Mononuclear cell (primary cell): ENCODE results near the gene CACNA2D4. TPM values are rescaled to one million over a fixed set of nuclear protein-coding genes. Genes with fewer than 3 reads are reported as not detected.
"Not testable (repeated sequence)": the region's sequence is repeated elsewhere in the genome, so short reads cannot be mapped to it uniquely, and the experiment has no call there.

Source experiments
- H3K27me3 ChIP-seq: 2 replicates; pipeline ENCODE4 v1.6.0; 2011; ENCODE audit warnings: low read length, control low read depth; ENCODE audit not compliant: insufficient read depth
- H3K4me1 ChIP-seq: 2 replicates; pipeline ENCODE4 v1.5.1; 2011; ENCODE audit warnings: mild to moderate bottlenecking, low read length, control low read depth; ENCODE audit not compliant: insufficient read depth
- H3K4me3 ChIP-seq: 2 replicates; pipeline ENCODE4 v1.5.1; 2011; ENCODE audit warnings: mild to moderate bottlenecking, low read length, moderate library complexity
- H3K9me3 ChIP-seq: 2 replicates; pipeline ENCODE4 v1.5.1; 2011; ENCODE audit warnings: low read depth, mild to moderate bottlenecking, control low read depth, low read length
- total RNA-seq: library from RNA; depleted of rRNA; stranded (reverse); fragments of >200 nt; gene quantifications from one replicate; pipeline ENCODE4 v1.2.3, GENCODE V29; 2012

The CACNA2D4 gene
- total RNA-seq, 1 donor = 17.2 TPM

- Histone ChIP-seq H3K4me3 (no peak overlapping the region), H3K9me3 (no peaks in the 10 kb centered on the region), H3K27me3 (peaks cover 10% of the 10 kb centered on the region), H3K4me1 (no peaks in the 10 kb centered on the region)
Observed at GRCh38 chr12:1826401-1826800, 92.1 kb downstream of the CACNA2D4 start.

DNA sequence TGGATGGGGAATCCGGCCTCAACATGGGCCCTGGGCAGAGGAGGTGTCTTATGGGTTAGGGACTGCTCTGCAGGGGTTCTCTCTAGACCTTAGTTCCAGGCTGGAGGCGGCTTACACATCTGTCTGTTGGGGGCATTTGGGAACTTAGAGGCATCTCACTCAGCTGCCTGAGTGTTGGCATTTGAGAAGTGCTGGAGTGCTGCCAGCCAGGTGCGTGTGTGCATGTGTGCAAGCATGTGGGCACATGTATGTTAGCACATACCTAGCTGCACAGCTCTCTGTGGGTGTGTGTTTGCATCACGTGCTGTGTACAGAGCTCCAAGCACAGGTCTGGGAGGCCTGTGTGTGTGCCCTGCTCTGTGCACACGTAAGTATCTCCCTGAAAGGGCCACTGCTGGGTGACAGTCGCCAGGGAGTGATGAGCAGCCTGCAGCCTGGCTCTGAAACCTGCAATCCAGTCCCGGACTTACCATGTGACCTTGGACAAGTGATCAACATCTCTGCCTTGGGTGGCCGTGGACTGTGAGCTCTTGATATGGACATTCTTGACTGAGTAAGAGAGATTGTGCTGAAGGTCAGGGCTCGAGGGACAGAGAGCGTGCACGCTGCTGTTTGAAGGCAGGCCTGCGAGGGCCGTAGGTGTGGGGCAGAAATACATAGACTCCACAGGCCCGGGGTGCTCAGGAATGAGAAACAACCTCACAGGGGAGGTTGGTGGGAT, 92.9 kb downstream of the CACNA2D4 start:
- Histone ChIP-seq H3K4me1 (no peaks in the 10 kb centered on the region), H3K27me3 (peaks cover 15% of the 10 kb centered on the region), H3K9me3 (no peaks in the 10 kb centered on the region), H3K4me3 (no peak overlapping the region)

DNA sequence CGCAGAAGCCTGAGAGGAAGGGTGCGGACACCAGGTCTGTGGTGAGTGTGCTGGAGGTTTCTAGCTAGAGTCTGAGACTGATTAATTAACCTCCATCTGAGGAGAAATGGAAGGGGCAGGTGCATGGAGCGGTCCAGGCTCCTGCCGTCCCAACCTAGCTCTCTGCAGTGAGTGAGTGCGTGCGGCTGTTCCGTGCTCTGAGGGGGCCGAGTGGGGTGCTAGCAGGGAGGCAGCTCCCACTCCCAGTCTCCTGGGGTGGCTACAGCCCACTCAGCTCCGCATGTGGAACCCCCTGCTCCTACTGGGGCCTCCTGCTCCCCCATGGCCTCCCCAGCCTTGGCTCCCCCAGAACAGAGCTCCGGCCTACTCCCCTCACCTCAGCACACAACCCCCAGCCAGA, 95.2 kb downstream of the CACNA2D4 start:
- Histone ChIP-seq H3K9me3 (no peaks in the 10 kb centered on the region), H3K4me1 (no peaks in the 10 kb centered on the region), H3K27me3 (peaks cover 24% of the 10 kb centered on the region), H3K4me3 (no peak overlapping the region)

DNA sequence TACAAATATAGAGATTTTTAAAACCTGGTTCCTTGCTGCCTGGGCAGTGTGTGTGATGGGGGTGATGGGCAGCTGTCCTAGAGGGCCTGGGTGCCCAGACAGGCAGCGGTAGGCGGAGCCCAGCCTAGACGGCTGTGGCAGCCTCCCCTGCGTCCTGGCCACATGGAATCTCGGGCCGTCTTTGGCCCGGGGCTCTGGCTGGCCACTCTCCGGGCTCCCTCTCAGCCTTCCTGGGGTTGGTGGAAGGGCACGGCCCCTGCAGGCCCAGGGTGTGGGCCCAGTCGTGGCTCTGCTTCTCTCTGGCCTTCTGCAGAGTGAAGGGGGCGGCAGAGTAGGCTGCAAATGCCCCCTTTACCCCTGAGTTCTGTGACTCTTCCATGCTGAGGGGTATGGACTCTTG, 95.8 kb downstream of the CACNA2D4 start:
- H3K4me1 ChIP-seq = no peaks in the 10 kb centered on the region

GRCh38 chr12:1821805-1822204, 96.6 kb downstream of the CACNA2D4 start:
- H3K27me3 ChIP-seq = peaks cover 24% of the 10 kb centered on the region
- no peaks in the 10 kb centered on the region for H3K4me1 ChIP-seq
- H3K4me3 ChIP-seq = no peak overlapping the region
- H3K9me3 ChIP-seq = no peaks in the 10 kb centered on the region

More for the DNA sequence above, 95.8 kb downstream of the CACNA2D4 start:
- H3K9me3 ChIP-seq = no peaks in the 10 kb centered on the region
- H3K27me3 ChIP-seq = peaks cover 24% of the 10 kb centered on the region
- H3K4me3 ChIP-seq = no peak overlapping the region

DNA sequence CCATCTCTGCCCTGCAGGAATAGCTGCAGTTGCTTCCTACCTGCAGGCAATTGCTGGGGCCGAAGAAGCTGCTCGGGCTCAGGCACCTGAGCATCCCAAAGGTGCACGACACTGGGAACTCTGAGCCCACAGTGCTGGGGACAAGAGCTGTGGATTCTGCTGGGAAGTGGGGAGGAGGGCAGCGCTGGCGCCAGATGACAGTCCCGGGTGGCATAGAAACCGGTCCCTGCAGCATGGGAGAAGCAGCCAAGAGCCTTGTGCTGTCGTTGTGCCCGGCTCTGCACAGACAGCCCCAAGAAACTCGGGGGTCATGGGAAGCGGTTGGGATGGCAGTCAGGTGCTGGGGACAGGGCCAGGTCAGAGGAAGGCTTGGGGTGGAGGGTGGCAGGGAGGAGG, 97.6 kb downstream of the CACNA2D4 start:
- H3K9me3 ChIP-seq = no peaks in the 10 kb centered on the region
- peaks cover 24% of the 10 kb centered on the region for H3K27me3 ChIP-seq
- H3K4me1 ChIP-seq = no peaks in the 10 kb centered on the region
- H3K4me3 ChIP-seq = no peak overlapping the region

DNA sequence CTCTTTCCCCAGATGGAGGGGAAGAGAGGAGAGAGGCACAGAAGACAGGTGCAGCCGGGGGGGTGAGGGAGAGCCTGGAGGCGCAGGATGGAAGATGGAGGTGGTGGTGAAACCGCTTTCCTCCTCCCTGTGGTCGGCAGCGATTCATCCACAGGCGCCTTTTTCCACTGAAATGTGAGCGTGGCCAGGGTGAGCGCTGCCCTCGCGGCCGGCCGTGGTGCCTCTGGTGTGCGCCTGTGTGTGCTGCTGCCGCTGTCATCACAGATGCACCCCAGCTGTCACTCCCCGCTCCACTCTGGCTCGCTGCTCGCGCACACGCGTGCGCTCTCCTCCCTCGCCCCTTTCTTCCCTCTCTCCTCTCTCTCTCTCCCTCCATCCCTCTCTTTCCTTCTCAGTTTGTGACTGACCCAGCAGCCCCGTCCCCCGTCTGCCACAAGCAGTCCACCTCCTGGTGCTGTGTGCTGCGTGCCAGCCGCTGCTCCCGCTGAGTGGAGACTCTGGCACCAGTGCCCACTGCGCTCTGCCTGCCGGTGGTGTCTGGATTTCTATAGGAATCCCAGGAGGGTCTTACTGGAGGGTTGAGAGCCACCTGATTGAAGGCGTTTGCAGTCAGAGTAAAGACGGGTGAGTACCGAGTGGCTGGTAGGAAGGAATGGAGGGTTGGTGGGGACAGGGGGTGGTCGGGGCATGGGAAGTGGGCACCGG, 98.1 kb downstream of the CACNA2D4 start, which contains the start of gene LRTM2:
Gene LRTM2, plus strand, starts transcription at position 375 of the 705 bp plus-strand sequence. CDS start 7,584 bp downstream, outside the sequence.
- peaks cover 24% of the 10 kb centered on the region for H3K27me3 ChIP-seq
- no peak within 1 kb of the TSS for H3K4me3 ChIP-seq
- no peaks in the 10 kb centered on the region for H3K9me3 ChIP-seq
- no peaks in the 10 kb centered on the region for H3K4me1 ChIP-seq

- H3K9me3 ChIP-seq = no peaks in the 10 kb centered on the region
- peaks cover 24% of the 10 kb centered on the region for H3K27me3 ChIP-seq
- H3K4me1 ChIP-seq = peaks cover 2% of the 10 kb centered on the region
- no peak overlapping the region for H3K4me3 ChIP-seq
Observed at GRCh38 chr12:1819571-1819970, 98.9 kb downstream of the CACNA2D4 start.

DNA sequence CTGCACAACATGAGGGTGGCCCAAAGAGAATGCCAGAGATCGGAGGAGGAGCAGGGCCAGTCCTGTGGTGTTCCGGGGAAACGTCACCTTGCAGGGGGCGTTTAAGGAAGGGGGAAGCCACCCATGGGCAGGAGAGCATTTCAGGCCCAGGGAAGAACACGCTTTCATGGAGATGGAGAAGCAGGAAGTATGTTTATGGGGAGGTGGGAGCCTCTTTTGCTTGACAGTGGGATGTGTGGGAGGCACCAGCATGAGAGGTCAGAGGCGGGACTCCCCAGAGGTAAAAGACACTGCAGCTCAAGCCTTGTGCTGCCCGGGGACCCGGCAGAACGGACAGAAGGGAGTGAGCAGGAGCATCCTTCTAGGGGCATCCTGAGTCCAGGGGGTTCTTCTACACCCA, 99.4 kb downstream of the CACNA2D4 start:
- no peaks in the 10 kb centered on the region for H3K9me3 ChIP-seq
- H3K27me3 ChIP-seq = peaks cover 24% of the 10 kb centered on the region
- peaks cover 7% of the 10 kb centered on the region for H3K4me1 ChIP-seq
- no peak overlapping the region for H3K4me3 ChIP-seq

DNA sequence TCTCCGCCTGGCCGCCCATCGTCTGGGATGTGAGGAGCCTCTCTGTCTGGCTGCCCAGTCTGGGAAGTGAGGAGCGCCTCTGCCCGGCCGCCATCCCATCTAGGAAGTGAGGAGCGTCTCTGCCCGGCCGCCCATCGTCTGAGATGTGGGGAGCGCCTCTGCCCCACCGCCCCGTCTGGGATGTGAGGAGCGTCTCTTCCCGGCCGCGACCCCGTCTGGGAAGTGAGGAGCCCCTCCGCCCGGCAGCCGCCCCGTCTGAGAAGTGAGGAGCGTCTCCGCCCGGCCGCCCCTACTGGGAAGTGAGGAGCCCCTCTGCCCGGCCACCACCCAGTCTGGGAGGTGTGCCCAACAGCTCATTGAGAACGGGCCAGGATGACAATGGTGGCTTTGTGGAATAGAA, 100.5 kb downstream of the CACNA2D4 start:
- peaks cover 18% of the 10 kb centered on the region for H3K4me1 ChIP-seq
- H3K4me3 ChIP-seq, H3K9me3 ChIP-seq: not testable (repeated sequence)
- H3K27me3 ChIP-seq = peaks cover 24% of the 10 kb centered on the region

DNA sequence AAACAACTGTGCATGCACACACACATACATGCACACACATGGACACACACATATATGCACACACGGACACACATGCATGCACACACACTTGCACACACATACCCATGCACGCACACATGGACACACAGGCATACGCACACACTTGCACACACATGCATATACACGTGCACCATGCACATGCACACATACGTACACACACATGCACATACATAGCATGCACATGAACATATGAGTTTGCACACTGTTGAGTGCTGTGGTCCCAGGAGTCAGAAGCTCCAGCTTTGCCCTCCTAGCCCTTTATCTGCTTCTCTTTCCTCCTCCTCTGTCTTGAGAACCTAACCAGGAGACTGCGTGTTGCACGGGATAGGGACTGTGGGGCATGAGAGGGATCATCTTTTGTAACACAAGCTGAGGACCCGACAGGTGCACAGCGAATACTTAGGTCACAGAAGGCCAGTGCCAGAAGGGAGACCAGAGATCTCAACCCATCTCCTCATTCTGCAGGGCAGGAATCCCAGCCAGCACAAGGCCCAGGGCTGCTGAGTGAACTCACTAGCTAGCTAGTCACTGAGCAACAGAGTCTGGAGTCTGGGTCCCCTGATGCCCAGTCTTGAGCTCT, 101.6 kb downstream of the CACNA2D4 start:
- Histone ChIP-seq H3K27me3 (peaks cover 21% of the 10 kb centered on the region), H3K9me3 (no peaks in the 10 kb centered on the region), H3K4me1 (peaks cover 27% of the 10 kb centered on the region), H3K4me3 (no peak overlapping the region)

GRCh38 chr12:1815814-1816729, 102.4 kb downstream of the CACNA2D4 start:
- H3K9me3 ChIP-seq = no peaks in the 10 kb centered on the region
- H3K27me3 ChIP-seq = peaks cover 14% of the 10 kb centered on the region
- H3K4me1 ChIP-seq = peaks cover 35% of the 10 kb centered on the region
- no peak overlapping the region for H3K4me3 ChIP-seq

DNA sequence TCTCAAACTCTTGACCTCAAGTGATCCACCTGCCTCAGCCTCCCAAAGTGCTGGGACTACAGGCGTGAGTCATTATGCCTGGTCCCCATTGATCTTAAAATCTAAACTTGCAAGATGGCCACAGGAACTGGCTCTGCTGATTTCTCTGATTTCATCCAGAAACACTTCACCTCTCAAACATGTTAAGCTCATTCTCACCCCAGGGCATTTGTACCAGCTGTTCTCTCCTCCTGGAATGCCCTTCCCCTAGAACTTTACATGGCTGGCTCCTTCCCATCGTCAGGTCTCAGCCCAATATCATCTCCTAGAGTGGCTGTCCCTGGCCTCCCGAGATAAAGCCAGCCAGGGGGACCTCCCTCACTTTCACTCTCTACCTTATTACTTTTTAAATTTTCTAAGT, 103.3 kb downstream of the CACNA2D4 start:
- H3K27me3 ChIP-seq = peaks cover 7% of the 10 kb centered on the region
- no peaks in the 10 kb centered on the region for H3K9me3 ChIP-seq
- H3K4me3 ChIP-seq = no peak overlapping the region
- H3K4me1 ChIP-seq = peaks cover 44% of the 10 kb centered on the region

GRCh38 chr12:1814266-1814665, 104.2 kb downstream of the CACNA2D4 start:
- Histone ChIP-seq H3K4me3 (no peak overlapping the region), H3K4me1 (peaks cover 53% of the 10 kb centered on the region), H3K9me3 (no peaks in the 10 kb centered on the region), H3K27me3 (no peaks in the 10 kb centered on the region)
